Measurements from ENCODE around the gene TNFRSF11A.

Gene TNFRSF11A

DNA sequence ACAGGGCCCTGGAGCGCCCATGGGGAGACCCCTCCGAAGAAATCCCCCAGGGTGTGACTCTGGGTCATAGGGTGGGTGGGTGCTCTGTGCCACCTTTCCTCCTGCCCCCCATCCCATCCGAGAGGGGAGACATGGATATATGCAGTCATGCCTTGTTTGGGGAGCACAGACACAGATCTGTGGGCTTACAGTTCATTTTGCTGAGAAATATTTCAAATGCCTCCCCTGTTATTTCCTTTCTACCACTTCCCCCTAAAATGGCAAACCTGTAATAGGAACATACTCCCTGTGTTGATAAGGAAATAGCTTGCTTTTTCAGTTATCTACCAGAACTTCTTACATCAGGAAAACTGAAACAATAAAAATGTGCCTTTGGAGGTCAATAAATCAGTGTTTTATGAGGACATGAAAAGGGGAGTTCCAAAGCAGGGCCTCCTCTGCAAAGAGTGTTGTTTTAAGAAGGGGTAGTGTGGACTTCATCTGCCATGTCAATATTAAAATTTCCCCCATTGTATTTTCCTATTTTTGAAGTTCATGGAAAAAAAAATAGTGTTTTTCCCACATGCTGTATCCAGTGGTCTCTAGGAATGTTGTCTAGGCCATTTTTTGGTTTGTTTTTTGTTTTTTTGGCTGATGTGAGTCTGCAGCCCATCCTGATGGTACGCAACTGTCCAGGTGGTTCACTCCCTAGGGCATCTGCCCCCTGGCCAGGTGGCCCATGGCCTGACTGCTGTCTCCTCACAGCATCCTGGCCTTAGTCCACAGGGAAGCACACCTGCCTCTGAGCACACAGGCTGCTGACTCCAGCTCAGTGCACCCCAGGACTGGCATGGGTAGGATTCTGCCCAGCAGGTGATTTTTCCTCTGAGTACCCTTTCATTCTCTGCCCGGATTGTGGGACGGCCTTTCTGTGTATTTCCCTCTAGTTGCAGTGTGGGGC, 3.7 kb downstream of the TNFRSF11A start:
- no peak for DNase-seq (ENCODE audit: low read depth)
- TF ChIP-seq, protein P1, sequence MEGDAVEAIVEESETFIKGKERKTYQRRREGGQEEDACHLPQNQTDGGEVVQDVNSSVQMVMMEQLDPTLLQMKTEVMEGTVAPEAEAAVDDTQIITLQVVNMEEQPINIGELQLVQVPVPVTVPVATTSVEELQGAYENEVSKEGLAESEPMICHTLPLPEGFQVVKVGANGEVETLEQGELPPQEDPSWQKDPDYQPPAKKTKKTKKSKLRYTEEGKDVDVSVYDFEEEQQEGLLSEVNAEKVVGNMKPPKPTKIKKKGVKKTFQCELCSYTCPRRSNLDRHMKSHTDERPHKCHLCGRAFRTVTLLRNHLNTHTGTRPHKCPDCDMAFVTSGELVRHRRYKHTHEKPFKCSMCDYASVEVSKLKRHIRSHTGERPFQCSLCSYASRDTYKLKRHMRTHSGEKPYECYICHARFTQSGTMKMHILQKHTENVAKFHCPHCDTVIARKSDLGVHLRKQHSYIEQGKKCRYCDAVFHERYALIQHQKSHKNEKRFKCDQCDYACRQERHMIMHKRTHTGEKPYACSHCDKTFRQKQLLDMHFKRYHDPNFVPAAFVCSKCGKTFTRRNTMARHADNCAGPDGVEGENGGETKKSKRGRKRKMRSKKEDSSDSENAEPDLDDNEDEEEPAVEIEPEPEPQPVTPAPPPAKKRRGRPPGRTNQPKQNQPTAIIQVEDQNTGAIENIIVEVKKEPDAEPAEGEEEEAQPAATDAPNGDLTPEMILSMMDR (IDR thresholded peaks at IDR 0.05; ENCODE audit: control insufficient read depth, insufficient read depth, low read depth, low read length, missing control alignments), result no peak
- no peak overlapping the region for H3K4me3 ChIP-seq (ENCODE audit: control insufficient read depth, low read depth, low read length)

GRCh38 chr18:62329691-62330454, 4.8 kb downstream of the TNFRSF11A start:
- no peak overlapping the region for H3K4me3 ChIP-seq (ENCODE audit: control insufficient read depth, low read depth, low read length)
- DNase-seq (ENCODE audit: low read depth), result peak; percentile 14
- TF ChIP-seq, protein P1 (IDR thresholded peaks at IDR 0.05; ENCODE audit: control insufficient read depth, insufficient read depth, low read depth, low read length, missing control alignments), result no peak

GRCh38 chr18:62330650-62331049, 5.5 kb downstream of the TNFRSF11A start:
- no peak for DNase-seq (ENCODE audit: low read depth)
- no peak overlapping the region for H3K4me3 ChIP-seq (ENCODE audit: control insufficient read depth, low read depth, low read length)
- TF ChIP-seq, protein P1 (IDR thresholded peaks at IDR 0.05; ENCODE audit: control insufficient read depth, insufficient read depth, low read depth, low read length, missing control alignments), result no peak

GRCh38 chr18:62331581-62332356, 6.7 kb downstream of the TNFRSF11A start:
- DNase-seq (ENCODE audit: low read depth), result no peak
- TF ChIP-seq, protein P1 (IDR thresholded peaks at IDR 0.05; ENCODE audit: control insufficient read depth, insufficient read depth, low read depth, low read length, missing control alignments), result no peak
- H3K4me3 ChIP-seq (ENCODE audit: control insufficient read depth, low read depth, low read length), result no peak overlapping the region

DNA sequence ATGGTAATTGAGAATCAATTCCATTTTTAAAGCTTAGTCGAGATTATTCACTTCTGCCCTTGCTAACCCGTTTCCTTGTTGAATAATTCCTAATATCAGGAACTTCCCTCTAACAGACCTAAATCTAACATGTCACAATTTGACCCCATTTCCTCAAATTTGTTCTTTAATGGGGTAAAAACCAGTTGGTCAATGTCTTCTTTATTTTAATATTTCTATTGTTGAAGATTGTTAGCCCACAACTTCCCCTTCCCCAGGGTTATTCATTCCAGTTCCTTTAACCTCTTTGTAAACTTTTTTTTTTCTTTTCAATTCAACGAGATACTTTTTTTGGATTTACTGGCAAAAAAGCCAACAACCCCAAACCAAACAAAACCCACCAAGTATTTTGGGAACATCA, 7.3 kb downstream of the TNFRSF11A start:
- no peak overlapping the region for H3K4me3 ChIP-seq (ENCODE audit: control insufficient read depth, low read depth, low read length)
- TF ChIP-seq, protein P1 (IDR thresholded peaks at IDR 0.05; ENCODE audit: control insufficient read depth, insufficient read depth, low read depth, low read length, missing control alignments), result no peak
- no peak for DNase-seq (ENCODE audit: low read depth)

Measured in AG09309 (cell line).